ENCODE data around the gene JAKMIP1.

Gene JAKMIP1

DNA sequence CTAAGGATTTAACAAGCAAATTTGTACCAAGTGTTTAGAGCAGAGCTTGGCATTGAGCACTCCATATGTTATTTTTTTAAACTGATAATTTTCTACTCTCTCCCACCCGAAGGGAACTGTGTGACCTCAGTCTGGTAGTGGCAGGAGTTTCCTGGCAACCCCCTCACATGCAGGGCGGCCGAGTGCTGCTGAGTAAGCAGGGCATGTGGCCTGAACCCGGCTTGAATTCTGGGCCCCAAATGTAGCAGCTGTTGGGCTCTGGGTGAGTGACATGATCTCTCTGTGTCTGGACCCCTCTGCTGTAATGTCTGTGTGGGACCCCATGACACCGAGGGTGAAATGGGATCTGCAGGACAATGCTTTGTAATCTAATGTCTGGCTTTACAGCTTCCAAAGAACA lies 168.5 kb downstream of the JAKMIP1 start:
- no peak for DNase-seq

DNA sequence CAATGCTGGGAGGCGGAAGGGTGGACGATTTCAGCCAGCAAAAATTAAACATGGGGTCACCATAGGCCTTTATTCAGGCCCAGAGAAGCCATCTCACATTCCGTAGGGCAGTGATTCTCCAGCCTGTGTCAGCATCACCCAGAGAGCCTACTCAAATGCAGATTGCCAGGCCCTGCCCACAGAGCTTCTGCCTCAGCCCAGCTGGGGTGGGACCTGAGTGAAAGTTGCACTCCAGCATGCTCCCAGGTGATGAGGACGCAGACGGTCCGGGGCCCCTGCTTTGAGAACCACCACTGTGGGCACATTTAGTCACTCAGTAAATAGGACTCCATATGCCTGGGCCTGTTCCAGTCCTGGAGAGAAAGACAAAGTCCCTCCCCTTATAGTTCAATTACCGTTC lies 169.7 kb downstream of the JAKMIP1 start:
- no peak for DNase-seq

DNA sequence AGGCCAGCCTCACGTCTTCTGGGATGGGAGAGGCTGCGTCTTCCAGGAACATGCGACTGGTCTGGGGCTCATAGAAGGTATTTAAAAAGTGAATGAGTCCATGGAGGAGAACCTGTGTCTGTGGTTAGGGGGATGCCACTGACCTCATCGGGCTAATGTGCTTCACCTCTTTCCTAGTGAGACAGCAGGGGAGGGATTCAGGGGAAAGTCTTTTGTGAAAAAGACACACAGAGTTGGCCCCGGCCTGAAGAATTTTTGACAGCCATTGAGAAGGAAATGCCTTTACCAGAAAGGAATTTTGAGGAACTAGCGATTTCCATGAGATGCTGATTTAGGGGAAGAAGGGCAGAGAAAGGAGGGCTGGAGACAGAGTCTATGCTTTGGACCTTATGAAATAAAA lies 171.1 kb downstream of the JAKMIP1 start:
- DNase-seq: no peak

DNA sequence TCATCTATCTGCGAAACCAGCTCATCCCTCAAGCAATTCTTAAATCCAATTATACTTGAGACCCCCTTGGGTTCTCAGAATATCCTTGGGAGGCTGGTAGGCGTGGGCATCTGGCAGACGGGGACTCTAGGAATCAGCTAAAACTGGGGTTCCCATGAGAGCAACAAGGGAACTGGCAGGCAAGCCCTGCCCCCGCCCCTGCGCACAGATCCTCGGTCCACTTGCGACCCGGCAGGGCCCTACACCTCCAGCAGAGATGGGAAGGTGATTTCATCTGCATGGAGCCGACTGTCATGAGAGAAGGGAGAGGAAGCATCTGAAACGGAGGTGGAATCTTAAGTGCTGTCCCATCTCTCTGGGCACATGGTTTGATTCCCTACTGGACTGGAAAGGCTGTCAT lies 172.2 kb downstream of the JAKMIP1 start:
- no peak for DNase-seq

DNA sequence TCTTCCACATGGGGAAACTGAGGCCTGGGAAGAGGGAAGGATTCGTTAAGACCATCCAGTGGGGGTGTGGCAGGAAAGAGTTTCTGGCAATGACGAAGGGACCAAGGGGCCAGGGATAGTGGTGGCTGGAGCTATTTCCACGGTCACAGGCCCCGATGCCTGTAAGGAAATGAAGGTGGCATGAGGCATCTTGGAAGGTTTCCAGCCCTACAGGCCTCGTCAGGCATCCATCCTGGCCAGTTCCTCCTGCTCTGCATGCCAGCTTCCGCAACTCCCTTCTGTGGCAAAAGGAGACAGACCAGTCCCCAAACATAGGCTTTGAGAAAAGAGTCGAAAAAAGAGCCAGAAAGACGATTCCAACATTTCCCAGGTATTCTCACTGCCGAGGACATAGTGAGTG lies 173.0 kb downstream of the JAKMIP1 start:
- DNase-seq: no peak

DNA sequence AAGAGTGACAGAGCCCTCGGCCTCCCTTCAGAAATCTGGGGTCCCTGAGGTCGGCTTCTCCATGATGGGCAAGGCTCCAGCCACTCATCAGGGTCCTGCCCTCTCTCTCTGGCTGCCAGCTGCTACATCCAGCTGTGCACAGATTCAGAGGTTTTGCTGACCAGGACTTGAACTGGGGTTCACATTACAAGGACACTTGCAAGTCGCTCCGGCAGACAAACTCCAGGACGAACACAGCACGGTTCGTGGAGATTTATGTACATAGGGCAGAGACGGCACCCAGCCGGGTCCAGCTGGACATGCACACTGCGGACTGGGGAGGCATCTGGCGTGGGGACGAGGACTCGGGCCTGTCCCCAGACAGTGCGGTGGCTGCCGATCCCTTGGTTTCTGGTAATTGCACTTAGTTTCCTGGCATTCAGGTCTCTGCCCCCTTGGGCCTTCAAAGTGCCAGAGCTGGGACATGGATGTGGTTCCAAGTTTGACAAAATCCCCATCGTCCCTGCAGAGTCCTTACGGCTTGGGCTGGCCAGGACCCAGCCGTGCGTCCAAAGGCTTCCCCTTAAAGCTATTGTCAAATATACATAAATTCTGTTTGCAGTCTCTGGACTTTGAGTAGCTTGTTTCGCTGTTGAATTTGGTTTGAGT lies 175.9 kb downstream of the JAKMIP1 start:
- no peak for DNase-seq

DNA sequence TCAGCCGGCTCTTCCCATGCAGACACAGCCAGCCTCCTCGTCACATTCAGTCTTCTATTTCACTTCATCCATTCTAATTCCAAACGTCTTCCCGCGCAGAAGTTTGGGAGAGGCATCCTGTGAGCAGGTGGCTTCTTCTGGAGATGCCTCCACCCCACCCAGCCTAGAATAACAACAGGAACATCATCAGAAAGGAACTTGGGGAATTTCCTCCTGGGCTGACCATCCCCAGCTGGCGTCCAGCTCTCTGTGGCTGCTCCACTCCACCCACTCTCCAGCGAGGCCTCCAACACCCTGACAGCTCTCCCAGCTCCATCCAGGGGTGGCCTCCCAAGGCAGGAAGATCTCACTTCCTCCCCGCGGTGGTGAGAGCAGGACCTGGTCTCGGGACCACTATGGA lies 176.6 kb downstream of the JAKMIP1 start:
- DNase-seq: no peak

DNA sequence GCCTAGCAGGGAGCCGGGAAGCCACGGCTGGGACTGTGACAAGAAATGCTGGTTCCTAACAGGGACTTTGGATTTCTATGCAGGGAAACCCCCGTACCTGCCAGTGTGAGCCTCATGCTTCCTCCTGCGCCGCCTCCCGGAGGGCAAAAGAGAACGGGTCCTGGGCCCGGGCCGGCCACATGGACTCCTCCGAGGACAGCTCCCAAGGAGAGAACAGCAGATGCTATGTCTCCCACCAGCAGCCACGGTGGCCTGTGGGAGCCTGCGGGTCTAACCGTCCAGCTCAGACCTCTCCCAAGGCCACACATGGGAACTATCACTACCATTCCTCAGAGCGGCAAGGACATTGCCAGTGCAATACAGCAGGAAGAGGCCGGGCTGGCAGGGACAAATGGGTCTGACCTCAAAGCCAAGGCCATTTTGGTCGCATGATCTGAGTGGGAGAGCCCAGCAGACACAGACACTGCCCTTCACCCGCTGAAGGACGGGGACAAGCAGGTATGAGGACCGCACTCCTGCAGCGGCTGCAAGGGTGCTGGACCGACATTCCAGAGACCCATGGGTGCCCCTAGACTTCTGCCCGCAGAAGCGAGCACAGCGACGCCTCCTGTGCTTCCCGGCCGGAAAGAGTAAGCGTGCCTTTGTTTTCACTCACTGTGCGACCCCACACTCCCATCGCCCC lies 177.6 kb downstream of the JAKMIP1 start:
- no peak for DNase-seq

DNA sequence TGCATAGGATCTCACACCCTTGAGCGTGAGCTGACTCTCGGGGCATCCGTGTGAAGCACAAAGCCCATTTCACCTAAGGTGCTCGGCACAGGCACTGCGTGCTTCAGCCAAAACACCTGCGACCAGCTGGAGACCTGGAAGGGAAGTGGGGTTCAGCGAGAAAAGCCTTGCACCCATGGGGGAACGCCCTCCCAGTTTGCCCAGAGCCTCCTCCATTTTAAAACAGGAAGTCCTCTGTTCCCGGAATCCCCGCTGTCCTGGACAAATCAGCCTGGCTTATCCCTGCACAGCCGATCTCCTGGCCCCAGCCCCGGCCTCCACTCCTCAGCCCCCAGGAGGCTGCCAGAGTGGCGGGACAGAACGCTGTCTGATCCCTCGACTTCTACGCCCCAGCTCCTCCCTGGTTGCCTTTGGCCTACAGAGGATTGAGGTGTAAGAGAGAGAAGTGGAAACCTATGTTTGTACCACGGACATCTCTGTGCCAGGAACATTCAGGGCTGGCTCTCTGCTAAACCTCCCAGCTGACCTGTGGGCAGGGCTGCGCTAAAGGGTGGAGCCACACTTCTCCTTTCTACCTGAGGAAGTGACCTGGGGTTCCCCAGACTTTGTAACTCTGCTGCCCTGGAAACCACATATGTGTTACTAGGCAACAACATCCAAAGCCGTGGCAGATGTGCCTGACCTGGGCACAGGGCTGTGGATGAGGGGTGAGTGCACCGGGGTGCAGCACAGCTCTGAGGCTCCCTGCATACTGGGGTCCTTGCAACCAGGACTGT lies 178.3 kb downstream of the JAKMIP1 start:
- DNase-seq: no peak

DNA sequence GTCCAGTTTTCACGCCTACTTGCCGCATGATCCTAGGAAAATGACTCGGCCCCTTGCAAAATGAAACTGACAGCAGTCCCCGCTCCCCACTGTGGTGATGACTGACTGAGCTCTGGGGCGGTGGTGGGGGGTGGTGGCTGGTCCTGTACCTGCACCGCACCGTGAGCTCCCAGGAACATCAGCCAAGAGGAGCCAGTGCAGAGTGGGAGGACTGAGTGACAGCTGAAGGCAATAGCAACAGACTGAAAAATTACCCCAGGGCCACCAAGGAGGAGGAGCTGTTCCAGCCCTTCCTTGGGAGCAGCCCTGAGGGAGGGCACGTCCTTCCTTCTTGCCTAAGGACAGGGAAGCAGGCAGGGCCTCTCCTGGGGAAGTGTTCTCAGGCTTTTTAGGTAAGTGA lies 179.7 kb downstream of the JAKMIP1 start:
- DNase-seq: no peak

DNA sequence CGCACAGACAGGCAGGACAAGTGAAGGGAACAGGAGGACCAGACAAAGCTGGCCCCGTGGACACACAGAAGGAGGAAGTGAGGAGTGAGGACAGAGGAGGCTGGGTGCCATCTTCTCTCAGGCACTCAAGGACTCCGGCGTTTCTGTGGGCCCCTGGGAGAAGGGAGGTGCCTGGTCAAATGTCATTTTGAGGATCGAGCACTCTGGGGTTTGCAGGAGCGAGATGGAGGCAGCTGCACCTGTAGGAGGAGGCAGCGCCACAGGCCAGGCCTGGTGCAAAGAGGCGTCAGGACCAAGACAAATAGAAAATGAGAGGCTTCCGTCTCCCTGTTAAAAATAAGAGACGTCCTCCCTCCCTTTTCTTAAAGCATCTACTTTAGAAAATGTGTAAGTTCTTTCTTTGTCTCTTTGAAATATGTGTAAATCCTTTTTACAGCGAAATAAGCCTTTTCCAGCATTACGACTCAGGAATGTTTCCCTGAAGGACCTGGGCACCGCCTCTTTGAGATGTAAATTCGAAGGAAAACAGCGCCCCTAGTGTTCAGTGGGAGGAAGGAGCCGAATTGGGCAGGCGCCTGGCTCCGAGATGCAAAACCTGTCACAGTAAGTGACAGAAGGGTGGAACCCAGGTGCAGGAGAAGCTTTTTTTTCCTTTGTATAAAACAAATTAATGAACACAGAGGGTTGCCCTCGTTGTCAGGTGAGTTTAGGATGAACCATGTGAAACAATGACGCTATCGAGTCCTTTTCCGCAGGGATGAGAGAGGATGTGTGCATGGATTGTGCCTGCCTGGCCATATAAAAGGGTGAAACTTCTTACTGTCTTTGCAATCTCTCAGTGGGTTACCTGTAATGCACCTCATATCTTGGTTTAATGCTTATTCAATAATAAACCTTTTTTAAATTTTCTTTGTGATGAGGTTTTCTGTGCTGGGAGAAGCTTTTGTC lies 180.8 kb downstream of the JAKMIP1 start:
- DNase-seq: peak in 1 of 5 donors; percentile 31

DNA sequence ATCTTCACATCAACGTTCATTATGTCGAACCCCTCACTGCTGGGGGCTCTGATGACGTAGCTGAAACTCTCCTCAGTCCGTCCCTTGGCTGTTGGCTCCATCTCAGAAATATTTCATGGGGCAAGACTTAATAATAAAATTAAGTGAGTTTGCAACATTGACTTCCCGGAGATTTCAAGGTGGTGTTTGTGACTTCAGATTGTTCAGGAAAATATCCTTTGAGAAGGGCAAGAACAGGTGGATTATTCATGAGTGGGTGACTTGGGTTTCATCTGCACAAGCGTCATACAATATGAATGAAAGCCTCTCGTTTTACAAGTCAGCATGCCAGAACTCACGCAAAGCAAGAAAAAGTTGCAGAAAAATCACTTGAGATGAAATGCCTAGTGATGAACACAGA lies 182.0 kb downstream of the JAKMIP1 start, which contains the start of gene C4orf50:
TSS of gene C4orf50 (minus strand) at position 101 of the 400 bp plus-strand sequence.
- no peak for DNase-seq

DNA sequence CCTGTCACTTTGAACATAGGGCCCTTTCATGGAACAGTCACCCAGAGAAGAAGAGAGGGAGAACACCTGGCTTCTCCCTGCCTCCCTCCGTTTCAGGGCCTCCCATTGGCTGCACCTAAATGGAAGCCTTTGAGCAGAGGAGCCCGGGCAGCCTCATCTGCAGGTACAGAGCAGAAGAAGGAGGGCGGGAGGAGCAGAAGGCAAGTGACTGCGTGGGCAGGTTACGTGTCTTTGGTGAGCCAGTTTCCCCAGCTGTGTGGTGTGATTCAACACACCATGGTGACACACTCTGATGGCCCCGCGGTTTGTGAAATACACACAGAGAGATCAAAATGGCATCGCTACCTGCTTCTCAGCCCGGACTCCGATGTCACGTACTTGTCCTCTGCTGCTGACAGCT lies 182.5 kb downstream of the JAKMIP1 start:
- DNase-seq: no peak

DNA sequence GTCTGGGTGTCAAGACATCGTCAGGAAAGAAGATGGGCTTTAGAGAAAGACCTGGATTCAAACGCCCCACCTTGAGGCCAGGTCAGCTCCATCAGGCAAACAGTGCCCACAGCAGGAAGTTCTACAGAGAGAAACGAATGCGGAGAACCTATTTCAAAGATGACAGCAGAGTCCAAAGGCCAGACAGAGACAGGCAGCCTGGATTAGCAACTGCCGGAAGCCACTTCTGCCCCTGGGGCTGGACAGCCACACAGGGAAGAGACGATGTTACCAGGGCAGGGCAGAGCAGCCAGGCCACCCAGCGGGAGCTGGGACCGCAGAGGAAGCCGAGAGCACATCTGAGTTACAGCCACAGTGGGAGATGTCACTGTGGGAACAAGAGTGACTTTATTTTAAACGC lies 183.3 kb downstream of the JAKMIP1 start:
- DNase-seq: no peak

DNA sequence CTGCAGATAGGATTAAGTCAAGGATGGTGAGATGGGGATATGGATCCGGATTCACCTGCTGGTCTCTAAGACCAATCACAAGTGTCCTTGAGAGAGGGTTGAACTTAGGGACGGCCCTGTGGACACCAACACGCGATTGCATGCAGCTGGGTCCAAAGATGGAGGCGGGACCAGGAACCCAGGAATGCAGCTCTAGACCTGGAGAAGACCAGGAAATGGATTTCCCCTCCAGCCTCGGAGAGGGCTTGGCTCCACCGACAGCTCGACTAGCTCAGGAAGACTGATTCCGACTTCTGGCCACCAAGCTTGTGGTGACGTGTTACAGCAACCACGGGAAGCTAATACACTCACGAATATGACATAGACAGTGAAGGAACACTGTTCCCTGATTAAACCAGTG lies 186.8 kb downstream of the JAKMIP1 start:
- no peak for DNase-seq

DNA sequence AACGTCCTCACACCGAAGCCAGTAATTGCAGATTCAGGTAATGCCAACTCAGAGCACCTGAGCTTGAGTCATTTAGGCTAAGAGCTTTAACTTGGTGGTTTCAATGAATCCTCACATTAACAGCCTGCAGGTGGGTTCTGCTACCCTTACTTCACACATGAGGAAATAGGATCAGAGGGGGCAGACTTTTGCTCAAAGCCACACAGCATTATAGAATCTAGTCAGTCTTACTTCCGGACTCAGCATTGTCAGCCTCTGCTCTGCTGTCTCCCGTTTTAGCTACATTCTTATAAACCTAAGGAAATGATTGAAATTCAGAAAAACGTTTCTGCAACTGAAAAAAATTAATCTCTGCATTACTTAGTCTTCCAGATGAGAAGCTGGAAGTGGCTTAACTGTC lies 188.1 kb downstream of the JAKMIP1 start:
- DNase-seq: no peak

DNA sequence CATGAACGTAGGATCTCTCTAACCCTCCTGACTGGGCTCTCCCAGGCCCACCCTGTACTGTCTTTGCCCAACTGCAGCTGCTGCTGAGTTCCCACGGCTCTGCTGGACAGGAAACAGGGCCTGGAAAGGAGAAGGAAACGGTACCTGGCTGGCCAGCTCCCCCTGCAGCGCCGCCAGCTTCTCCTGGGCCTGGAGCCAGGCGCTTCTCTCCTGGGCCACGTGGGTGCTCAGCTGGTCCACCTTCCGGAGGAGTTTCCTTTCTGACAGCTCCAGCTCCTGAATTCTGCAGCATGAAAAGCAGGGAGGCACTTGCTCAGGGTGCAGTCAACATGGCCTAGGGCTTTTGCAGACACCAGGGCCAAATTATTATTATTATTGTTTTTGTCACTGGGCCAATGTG lies 188.7 kb downstream of the JAKMIP1 start:
- no peak for DNase-seq

DNA sequence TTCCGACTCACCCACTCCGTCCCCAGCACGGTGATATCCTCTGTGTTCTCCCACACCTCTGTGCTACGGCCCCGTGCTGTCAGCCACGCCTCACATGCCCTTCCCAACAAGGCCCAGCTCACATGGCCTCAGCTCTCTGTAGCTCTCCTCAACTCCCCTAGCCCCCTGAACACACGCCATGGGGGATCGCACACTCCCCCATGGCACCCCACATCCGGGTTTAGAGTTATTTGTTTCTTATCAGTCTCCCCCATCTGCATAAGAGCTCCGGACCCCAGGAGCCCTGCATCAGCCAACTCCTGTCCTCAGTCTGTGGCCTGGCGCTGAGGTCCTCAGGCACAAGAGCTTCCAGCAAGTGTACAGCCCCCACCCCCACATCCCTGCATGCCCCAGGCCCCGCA lies 189.1 kb downstream of the JAKMIP1 start:
- DNase-seq: no peak

DNA sequence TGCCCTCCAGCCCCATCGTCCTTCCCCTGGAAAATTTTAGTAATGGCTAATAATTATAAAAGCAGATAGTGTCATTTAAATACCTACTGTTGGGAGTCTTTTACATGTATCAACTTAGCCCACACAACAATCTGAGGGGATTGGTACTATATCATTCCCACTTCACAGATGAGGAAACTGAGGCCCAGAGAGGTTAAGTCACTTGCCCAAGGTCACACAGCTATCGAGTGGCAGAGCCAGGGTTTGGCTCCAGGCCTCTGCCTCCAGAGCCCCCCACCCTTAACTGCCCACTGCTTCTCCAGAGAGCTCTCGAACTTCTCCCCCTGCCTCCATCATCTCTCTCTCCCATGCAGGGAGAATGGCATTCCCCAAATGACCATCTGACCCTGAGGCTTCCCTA lies 189.6 kb downstream of the JAKMIP1 start:
- DNase-seq: no peak

DNA sequence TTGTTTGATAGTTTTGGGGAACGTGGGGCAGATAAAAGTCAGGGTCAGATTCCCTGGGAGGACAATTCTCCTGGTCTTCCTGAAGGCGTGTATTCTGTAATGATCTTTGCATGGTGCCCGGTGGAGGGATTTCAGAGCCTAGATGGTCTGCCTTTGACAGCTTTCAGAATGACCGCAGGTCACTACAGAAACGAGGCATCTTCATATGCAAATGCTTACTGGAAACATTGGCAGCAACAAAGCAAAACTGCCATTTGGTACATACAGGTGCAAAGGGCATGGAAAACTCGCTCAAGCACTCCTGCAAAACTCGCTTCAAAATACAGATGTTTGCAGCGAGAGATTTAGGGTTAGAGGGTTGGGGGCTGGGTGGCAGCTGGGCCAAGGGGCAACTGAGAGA lies 190.9 kb downstream of the JAKMIP1 start:
- DNase-seq: no peak

DNA sequence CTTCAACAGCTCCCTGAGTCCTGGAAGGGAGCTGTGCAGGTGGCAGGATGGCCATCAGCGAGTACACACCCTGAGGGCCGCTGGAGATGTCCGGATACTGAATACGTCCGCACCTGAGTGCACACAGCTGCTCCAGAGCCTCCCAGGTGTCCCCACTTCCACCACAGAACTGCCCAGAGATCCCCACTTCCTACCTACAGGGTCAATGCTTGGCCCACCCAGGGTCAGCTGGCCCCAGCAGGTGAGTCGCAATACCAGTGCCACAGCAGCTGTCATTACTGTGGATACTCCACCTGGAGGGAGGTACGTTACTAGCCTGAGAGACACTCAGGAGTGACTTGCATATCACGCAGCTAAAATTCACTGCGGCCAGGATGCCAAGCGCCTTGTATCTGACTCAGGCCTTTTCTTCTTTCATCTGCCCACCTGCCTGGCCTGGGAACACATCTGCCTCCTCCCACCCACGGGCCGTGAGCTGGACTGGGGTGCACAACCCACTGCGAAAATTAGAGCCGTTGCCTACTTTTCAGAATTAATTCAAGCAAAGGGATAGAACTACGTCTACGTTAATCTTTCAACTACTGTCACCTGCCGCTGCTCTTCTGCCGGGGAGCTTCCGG lies 191.5 kb downstream of the JAKMIP1 start:
- no peak for DNase-seq

DNA sequence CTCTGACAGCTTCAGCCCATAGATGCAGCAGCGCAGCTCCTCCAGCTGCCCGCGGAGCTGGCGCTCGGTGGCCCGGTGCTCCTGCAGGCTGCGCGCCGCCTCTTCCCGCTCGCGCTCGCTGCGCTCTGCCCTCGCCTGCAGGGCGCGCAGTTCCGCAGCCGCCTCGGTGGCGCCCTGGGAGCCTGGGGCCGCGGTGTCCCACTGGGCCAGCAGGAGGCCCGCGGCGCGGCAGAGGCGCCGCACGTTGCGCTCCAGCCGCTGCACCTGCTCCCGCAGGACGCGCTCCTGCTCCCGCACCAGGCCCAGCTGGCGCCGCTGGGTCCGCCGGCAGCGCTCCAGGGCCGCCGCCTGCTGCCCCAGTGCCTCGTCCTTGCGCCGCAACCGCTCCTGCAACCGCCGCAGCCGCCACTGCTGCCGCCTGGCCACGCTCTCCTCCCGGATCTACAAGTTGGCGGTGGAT lies 192.2 kb downstream of the JAKMIP1 start:
- DNase-seq: no peak

Measured in T-helper 1 cell (primary cell).